Measurements from ENCODE around the gene OSBPL10.
"Not testable (repeated sequence)": the region's sequence is repeated elsewhere in the genome, so short reads cannot be mapped to it uniquely, and the experiment has no call there.

Gene OSBPL10

DNA sequence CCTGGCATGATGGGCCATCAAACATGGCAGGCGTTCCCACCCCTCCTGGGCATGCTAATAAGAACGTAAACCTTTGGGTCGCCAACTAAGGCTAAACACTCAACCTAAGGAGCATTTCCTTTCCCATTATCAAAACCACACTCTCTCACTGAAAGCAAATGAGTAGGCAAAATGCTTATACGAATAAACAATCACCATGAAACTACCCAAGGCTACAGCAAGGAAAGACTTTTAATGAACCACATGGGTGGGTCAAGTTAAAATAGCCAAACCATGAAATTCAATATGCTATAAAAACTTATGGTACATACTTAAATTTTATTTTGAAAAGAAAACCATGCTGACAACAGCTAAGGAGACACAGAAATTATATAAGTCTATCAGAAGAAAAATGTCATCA is 180.6 kb downstream of the OSBPL10 start:
- no peak for DNase-seq

- DNase-seq: no peak
Measured at GRCh38 chr3:31798840-31799239, 182.2 kb downstream of the OSBPL10 start.

DNA sequence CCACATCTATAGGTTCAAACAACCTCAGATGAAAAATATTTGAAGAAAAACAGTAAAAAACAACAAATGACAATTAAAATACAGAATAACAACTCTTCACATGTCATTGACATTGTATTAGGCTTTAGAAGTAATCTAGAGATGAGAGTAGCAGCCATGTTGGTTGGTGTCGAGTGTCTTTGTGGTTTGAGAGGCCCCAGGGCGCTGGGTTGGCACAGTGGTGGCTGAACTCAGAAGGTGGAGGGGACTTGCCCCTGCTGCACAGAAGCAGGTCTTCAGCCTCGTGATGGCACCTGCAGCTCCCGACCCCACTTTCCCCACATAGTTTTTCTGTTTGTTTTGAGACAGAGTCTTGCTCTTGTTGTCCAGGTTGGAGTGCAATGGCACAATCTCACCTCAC is 187.2 kb downstream of the OSBPL10 start:
- DNase-seq: no peak

GRCh38 chr3:31791090-31791430 is 190.0 kb downstream of the OSBPL10 start:
- DNase-seq: no peak

DNA sequence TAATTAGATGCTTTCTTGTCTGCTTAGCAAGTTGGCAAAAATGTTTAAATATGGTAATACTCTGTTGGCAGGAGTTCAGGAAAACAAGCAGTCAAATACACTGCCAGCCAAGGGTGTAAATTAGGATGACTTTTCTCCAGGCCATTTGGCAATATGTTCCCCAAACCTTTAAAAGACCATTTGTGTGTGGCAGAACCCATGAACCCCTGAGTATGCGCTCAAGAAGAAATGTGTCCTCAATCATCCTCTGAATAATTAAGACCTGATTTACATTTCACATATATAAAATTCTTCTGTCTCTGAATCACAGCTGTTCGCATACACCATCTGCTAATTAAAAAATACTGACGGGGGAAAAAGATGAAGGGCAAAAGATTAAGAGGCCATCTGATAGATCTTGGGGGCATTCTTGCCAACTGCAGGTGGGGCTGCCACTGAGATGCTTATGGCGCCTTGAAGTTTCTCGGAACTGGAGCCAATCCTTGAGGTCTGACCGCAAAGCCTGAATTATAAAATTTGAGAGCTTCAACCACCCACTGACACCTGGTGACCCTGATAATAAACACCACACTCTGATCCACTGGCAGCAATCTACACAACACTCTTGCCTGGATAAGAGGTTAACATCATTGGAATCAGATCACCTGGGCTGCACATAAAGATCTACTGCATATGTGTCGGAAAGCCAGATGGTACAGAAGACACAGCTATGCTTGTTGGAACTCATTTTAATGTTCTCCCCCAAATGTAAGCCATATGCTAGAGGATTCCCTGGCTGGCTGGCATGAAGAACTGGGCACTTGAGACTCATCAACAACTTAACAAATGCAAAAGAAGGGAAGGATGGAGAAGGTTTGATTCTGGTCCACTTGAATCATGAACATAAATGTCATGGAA is 190.6 kb downstream of the OSBPL10 start:
- DNase-seq: no peak

DNA sequence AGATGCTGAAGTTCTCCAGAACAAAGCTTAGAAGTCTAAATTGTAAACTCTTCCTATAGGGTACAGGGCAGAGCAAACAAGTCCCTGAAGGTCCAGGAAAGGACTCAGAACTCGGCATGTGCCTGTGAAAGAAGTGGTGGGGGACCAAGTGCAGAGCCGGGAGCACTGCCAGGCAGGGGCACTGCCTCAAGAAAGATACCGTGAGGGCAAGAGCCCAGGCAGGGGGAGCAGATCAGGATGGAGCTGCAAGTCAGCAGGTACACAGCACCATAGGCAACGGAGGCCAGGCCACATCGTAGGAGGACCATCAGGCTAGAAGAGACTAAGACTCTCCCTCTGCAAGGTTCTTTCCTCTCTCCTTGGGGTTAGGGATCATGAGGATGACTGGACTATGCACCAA is 191.6 kb downstream of the OSBPL10 start:
- DNase-seq: no peak

GRCh38 chr3:31785734-31786133 is 195.3 kb downstream of the OSBPL10 start:
- no peak for DNase-seq

GRCh38 chr3:31785286-31785685 is 195.8 kb downstream of the OSBPL10 start:
- DNase-seq: no peak

- not testable (repeated sequence) for DNase-seq
Measured at GRCh38 chr3:31783851-31784250, 197.2 kb downstream of the OSBPL10 start.

DNA sequence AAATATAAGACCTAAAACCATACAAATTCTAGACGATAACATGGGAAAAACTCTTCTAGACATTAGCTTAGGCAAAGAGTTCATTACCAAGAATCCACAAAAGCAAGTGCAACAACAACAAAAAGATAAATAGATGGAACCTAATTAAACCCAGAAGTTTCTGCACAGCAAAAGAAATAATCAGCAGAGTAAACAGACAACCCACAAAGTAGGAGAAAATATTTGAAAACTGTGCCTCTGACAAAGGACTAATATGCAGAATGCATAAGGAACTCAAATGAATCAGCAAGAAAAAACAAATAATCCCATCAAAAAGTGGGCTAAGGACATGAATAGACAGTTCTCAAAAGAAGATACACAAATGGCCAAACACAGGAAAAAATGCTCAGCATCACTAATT is 198.8 kb downstream of the OSBPL10 start:
- DNase-seq: not testable (repeated sequence)

DNA sequence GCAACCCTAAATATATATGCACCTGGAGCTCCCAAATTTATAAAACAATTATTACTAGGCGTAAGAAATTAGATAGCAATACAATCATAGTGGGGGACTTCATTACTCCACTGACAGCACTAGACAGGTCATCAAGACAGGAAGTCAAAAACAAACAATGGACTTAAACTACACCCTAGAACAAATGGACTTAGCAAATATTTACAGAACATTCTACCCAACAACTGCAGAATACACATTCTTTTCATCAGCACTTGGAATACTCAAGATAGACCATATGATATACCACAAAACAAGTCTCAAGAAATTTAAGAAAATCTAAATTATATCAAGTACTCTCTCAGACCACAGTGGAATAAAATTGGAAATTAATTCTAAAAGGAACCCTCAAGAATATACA is 201.5 kb downstream of the OSBPL10 start:
- DNase-seq: no peak

GRCh38 chr3:31777887-31778286 is 203.2 kb downstream of the OSBPL10 start:
- DNase-seq: no peak

DNA sequence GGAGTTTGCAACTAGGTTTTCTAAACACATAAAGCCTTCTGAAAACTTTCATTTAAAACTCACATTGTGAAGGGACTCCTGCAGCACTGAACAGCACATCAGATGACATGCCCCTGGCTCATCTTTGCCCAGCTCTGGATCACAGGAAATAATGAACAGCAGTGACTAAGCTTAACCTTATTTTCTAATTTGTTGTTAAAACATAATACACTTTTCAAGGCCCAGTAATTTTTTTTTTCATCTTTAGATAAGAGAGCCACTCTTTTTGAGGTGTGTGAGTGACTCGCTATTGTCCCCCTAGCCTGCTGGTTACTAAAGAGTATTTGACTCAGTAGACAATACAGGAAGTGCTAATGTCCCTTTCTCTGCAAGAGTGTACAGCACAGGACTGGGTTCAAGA is 204.0 kb downstream of the OSBPL10 start:
- DNase-seq: no peak

- DNase-seq: no peak
Measured at GRCh38 chr3:31776016-31776415, 205.0 kb downstream of the OSBPL10 start.

DNA sequence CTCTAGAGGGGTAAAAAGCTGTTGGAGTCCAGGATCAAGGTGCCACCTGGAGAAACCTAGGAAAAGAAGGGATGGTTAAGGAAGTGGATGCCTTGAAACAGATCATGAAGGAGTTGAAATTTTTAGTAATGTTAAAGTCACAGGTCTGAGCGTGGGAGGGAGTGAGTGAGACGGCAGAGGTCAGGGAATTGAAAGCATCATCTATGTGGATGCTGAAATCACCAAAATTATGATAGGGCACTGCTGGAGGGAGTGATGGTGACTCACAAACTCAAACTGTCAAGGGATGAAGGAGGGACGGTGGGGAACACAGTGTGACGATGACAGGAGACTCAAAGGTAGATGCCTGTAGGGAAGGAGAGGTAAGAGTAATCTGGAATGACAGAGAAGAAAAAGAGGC is 205.7 kb downstream of the OSBPL10 start:
- DNase-seq: no peak

DNA sequence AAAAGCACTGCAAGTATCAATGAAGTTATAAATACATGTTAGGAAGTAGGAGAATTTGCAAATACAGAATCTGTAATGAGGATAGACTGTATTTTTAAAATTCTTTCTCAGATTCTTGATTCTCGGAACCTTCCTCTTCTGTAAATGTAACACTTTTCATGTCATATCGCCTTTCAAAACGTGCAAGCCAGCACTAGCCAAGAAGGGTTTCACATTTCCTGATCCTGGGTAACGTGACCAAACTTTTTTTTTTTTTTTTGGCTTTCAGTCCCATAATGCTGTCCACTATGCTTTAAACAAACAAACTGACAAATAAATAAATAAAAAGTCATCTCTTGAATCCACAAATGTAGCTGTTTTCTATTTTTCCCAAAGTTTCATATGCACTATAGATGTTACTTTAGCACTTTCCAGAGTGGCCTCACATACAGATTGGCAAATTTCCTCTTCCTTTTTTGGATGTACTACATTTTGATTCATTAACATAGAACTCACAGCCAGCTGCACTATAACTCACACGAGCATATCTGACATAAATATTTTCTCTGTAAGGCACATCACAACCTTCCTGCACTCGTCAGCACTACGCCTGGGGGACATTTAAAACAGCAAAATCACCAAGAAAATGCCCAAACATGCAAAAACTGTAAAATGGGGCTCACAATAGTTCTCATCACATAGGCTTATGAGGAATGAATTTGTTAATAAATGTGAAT is 208.1 kb downstream of the OSBPL10 start:
- no peak for DNase-seq

DNA sequence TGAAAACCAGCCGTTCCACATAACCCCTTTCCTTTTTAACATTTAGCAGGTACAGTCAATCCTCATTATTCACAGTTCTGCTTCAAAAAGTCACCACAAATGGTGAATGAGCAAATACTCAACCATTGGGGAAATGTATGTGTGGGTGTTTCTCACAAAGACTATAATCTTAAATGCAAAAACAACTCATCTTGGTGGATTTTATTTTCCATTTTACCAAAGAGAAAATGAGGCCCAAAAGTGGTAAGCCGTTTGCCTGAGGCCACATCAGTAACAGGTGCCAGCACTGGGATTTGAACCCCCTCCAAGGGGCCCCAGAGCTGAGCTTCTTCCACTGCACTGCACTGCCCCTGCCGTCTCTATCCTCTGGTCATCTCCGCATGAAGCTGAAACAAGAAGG is 208.8 kb downstream of the OSBPL10 start:
- no peak for DNase-seq

DNA sequence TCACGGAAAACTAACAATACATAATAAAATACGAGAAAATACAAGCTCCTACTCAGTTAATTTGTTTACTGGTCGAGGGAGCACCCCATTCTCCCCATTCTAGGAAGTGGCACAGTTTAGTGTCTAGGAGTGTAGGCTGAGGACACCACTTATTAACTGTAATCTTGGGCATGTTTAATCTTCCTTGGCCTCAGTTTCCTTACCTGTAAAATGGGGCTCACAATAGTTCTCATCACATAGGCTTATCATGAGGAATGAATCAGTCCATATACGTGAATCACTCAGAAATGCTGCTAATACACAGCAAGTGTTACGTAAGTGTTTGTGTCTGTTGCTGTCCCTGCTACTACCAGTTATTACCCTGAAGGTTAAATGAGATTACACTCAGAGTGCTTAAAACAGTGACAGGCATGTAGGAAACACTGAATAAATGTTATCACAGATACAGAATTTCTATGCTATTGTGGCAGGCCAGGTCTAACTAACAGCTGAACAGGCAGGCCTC is 210.2 kb downstream of the OSBPL10 start:
- DNase-seq: no peak

DNA sequence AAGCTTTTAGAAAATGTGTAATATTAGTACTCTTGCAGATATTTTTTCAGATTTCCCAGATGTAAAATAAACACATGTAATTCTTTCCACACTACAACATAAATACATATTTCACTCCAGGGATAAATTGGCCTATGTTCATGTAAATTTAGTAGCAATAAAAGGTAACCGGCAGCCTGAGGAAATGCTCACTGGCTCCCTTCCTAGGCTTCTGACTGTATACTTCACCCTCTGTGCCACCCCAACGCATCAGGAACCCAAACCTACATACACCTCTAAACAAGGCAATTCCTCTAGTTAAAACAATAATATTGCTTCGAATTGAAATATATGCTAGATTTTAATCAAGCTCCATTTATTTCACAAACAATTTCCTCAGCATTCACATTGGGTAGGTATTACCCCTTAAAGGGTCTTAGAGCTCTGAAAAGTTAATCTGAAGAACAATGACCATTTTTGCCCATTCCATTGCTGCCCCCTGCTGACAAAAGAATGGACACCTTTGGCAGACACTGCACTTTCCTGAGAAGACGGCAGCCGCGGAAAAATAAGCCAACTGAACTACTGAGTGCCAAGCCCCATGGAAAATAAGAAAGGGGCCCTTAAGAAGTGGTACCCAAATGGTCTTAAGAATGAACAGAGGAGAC is 212.5 kb downstream of the OSBPL10 start:
- peak; percentile 20 to 39 for DNase-seq

- no peak for DNase-seq
Measured at GRCh38 chr3:31767920-31768319, 213.1 kb downstream of the OSBPL10 start.

DNA sequence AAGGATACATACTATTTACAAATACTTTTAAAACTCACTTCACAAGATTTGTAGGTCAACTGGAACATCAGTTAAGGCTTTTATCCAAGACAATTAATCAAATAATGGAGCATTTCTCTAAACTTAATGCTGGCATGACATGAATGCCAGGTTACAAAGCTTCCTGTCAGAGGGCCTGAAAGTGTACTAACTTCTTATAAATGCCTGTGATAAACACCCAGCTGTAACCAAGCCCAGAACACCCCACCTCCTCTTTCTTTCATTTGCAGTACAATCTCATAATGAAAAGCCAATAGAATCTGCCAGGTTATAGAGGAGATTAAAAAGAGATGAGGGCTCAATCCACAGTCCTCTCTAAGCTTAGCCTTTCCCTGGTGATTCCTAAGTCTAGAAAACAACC is 214.4 kb downstream of the OSBPL10 start:
- DNase-seq: no peak

DNA sequence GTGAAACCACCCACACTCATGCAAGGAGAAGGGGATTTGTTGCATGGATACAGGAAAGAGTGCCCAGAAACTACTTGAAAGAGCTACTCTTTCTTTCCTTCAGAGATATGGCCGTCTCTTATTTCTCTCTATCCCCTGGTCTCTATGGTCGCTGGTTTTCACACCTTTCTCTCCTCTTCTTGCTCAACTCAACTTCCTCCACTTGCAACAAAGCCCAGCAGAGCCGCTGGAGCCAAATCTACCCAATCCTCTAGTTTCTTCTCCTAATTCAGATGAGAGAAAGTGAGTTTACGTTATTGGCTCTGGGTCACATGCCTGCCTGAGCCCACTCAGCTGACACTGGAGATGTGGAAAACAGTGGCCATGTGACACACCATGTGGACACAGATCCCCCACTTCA is 215.2 kb downstream of the OSBPL10 start:
- DNase-seq: no peak

GRCh38 chr3:31763731-31764130 is 217.3 kb downstream of the OSBPL10 start:
- no peak for DNase-seq

DNA sequence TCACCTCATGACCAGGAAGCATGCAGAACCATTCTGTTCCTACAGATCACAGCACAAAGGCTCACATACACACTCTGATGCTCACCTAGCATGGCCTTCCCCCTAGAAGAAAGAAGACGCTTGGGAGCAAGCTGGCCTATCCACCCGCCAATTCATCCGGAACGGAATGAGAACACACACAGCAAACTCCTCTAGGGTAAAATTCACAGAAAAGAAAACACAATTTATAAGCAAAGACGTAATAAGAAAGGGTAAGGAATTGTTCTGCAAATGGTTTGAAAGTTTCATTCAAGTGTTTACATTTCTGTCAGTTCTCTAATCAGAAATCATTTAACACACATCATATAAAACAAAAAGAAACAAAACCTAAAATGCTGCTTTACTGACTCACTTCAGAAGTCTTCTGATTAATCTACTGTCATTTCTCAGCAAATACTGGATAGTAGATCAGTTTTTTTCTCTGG is 218.1 kb downstream of the OSBPL10 start:
- DNase-seq: no peak

Measured in SHP77 (cell line).